IPS-18c (cell line): ENCODE measurements around the gene PLPPR5.
"Not testable (repeated sequence)": the region's sequence is repeated elsewhere in the genome, so short reads cannot be mapped to it uniquely, and the experiment has no call there.

Experiments
- H3K4me3 ChIP-seq: 2 replicates; pipeline ENCODE4 v1.7.0; 2013; ENCODE audit warnings: low read depth, mild to moderate bottlenecking, low read length, moderate library complexity; ENCODE audit not compliant: insufficient read depth
- H3K9me3 ChIP-seq: one replicate; pipeline ENCODE4 v1.6.1; 2013; ENCODE audit warnings: mild to moderate bottlenecking, low read length, moderate library complexity; ENCODE audit not compliant: control insufficient read depth, insufficient read depth

PLPPR5 gene

GRCh38 chr1:98896711-98897445 lies 107.8 kb downstream of the PLPPR5 start:
- Histone ChIP-seq H3K4me3 (no peak overlapping the region), H3K9me3 (no peaks in the 10 kb centered on the region)

GRCh38 chr1:98893371-98893770 lies 111.3 kb downstream of the PLPPR5 start:
- Histone ChIP-seq H3K9me3 (no peaks in the 10 kb centered on the region), H3K4me3 (no peak overlapping the region)

- H3K4me3 ChIP-seq: no peak overlapping the region
- H3K9me3 ChIP-seq: no peaks in the 10 kb centered on the region
Measured at GRCh38 chr1:98888869-98889268, 115.8 kb downstream of the PLPPR5 start.

GRCh38 chr1:98887507-98887906 lies 117.2 kb downstream of the PLPPR5 start:
- no peak overlapping the region for H3K4me3 ChIP-seq
- H3K9me3 ChIP-seq: no peaks in the 10 kb centered on the region

DNA sequence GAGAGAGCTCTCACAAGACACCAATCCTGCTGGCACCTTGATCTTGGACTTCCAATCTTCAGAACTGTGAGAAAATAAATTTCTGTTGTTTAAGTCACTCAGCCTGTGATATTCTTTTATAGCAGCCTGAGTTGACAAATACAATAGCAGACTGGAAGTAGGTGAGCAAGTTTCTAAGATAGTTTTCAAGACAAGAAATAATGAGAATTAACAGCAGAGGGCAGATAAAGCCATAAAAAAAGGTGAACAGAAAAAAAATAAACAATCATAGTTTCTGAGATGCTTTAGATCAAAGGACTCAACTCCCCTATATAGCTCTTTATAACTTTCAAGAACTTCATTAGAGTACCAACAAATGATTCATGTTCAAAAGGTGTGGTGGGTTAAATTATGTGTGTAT lies 119.8 kb downstream of the PLPPR5 start:
- Histone ChIP-seq H3K9me3 (peaks cover 8% of the 10 kb centered on the region), H3K4me3 (no peak overlapping the region)

- Histone ChIP-seq H3K4me3 (no peak overlapping the region), H3K9me3 (peaks cover 8% of the 10 kb centered on the region)
Measured at GRCh38 chr1:98881901-98882300, 122.8 kb downstream of the PLPPR5 start.

DNA sequence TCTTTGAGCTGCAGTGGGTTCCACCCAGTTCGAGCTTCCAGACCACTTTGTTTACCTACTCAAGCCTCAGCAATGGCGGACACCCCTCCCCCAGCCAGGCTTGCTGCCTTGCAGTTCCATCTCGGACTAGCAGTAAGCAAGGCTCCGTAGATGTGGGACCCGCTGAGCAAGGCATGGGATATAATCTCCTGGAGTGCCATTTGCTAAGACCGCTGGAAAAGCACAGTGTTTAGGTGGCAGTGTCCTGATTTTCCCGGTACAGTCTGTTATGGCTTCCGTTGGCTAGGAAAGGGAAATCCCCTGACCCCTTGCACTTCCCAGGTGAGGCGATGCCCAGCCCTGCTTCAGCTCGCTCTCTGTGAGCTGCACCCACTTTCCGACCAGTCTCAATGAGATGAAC lies 123.4 kb downstream of the PLPPR5 start:
- H3K4me3 ChIP-seq, H3K9me3 ChIP-seq: not testable (repeated sequence)

DNA sequence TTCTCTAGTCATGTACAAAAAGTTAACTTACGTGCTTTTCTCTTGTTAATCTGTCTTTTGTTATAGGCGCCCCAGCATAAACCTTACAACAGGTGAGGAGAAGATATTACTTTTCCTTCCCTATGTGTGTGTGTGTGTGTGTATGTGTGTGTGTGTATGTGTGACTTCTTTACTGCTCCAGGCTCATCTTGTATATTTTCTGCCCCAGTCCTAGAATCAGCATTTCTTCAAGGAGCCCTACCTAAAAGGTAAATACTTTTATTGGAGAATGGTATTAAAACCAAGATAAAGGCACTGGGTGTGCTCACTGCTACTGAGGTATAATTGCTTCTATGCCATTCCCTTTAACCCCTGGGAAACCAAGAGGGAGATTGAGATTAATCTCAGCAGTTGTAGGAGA lies 129.8 kb downstream of the PLPPR5 start:
- H3K4me3 ChIP-seq: no peak overlapping the region
- no peaks in the 10 kb centered on the region for H3K9me3 ChIP-seq

DNA sequence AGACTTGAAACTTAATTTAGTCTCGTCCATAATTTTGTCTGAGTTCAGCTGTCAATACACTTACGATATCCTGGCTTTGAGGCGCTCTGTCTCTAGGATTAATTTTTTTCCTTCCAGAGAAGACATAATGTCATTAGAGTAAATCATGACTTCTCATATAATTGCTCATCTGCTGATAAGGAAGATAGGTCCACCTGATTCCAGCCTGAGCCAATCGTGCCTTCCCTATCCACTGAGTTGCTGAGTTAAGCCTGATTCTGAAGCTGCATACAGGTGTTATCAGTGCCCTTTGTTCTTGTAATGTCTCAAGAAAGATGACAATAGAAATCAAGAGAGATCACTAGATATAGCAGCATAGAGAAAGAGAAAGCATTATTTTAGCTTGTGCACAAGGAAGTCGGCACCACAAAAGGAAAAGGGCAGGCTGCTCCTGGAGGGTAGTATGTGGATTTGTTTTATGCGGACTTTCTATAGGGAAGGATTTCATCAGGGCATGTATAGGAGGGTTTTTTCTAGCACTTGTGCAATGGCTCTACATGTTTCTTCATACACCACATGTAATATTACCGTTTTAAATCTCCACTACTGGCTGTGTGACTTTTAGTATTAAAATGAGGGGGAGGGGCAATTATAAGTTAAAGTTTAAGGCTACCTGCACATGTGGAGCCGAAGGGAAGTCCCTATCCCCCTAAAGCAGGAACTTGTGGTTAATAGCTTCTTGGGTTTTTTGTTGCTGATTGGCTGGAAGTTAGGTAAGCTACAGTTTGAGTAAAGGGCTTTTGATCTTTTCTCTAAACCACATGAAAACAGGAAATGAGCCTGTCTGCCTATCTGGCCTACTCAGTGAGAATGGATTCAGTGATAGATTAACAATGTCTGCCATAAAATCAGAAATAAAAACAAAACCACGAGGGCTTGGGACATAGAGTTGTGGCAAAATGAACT lies 133.4 kb downstream of the PLPPR5 start:
- Histone ChIP-seq H3K9me3 (peaks cover 3% of the 10 kb centered on the region), H3K4me3 (no peak overlapping the region)

GRCh38 chr1:98865796-98866195 lies 138.9 kb downstream of the PLPPR5 start:
- H3K9me3 ChIP-seq: peaks cover 7% of the 10 kb centered on the region
- H3K4me3 ChIP-seq: no peak overlapping the region

DNA sequence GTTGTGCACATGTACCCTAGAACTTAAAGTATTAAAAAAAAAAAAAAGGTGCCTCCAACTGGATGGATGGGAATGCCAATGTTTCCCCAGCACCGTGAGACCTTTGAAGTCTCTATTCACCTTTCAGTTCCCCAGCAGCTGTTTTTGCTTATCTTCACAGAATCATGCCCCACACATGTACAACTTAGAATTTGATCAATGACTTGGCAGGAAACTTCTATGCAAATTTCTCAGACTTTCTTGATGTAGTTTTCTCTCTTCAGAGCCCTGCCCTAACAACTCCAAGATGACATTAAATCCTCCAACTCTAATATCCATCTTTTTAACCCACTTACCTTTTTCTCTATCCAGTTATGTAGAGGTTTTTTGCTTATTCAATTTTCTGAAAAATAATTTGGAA lies 144.3 kb downstream of the PLPPR5 start:
- no peaks in the 10 kb centered on the region for H3K9me3 ChIP-seq
- H3K4me3 ChIP-seq: no peak overlapping the region

- Histone ChIP-seq H3K4me3 (no peak overlapping the region), H3K9me3 (no peaks in the 10 kb centered on the region)
Measured at GRCh38 chr1:98854137-98854536, 150.5 kb downstream of the PLPPR5 start.

DNA sequence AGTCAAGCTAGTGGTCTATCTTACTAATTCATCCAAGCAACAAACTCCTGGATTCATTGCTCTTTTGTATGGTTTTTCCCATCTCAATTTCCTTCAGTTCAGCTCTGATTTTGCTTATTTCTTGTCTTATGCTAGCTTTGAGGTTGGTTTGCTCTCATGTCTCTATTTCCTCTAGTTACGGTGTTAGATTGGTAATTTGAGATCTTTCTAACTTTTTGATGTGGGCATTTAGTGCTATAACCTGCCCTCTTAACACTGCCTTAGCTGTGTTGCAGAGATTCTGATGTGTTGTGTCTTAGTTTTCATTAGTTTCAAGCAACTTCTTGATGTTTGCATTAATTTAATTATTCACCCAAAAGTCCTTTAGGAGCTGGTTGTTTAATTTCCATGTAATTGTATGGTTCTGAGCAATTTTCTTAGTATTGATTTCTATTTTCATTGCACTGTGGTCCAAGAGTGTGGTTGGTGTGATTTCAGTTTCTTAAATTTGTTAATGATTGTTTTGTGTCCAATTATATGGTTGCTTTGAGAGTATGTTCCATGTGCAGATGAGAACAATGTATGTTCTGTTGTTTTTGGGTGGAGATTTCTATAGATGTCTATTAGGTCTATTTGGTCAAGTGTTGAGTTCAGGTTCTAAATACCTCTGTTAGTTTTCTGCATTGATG lies 154.6 kb downstream of the PLPPR5 start:
- Histone ChIP-seq H3K9me3 (peaks cover 2% of the 10 kb centered on the region), H3K4me3 (no peak overlapping the region)

GRCh38 chr1:98842241-98842640 lies 162.4 kb downstream of the PLPPR5 start:
- no peak overlapping the region for H3K4me3 ChIP-seq
- H3K9me3 ChIP-seq: no peaks in the 10 kb centered on the region
